Effector memory CD4-positive, alpha-beta T cell (primary cell): ENCODE data around the gene RIPPLY2.
A peak's percentile ranks its signal among the peaks of the same experiment; 100 is the strongest.

Experiments used
- DNase-seq, 3 donors: peaks; one replicate each; pipeline ENCODE4 v3.0.0-alpha.2; 2020
- H3K27ac ChIP-seq: 2 replicates; pipeline ENCODE4 v1.7.0; 2013; ENCODE audit warnings: mild to moderate bottlenecking, low read length, moderate library complexity; ENCODE audit not compliant: insufficient read depth, poor library complexity, severe bottlenecking
- H3K27me3 ChIP-seq: replicated peaks from 2 replicates; pipeline ENCODE4 v1.7.0; 2013; ENCODE audit warnings: mild to moderate bottlenecking, low read length; ENCODE audit not compliant: insufficient read depth, control insufficient read depth, poor library complexity, severe bottlenecking
- H3K36me3 ChIP-seq: 2 replicates; pipeline ENCODE4 v1.7.0; 2013; ENCODE audit warnings: mild to moderate bottlenecking, low read length, moderate library complexity; ENCODE audit not compliant: control insufficient read depth, insufficient read depth
- H3K4me1 ChIP-seq: 2 replicates; pipeline ENCODE4 v1.7.0; 2013; ENCODE audit warnings: low read length, mild to moderate bottlenecking; ENCODE audit not compliant: control insufficient read depth, insufficient read depth, poor library complexity, severe bottlenecking
- H3K4me3 ChIP-seq: 2 replicates; pipeline ENCODE4 v1.7.0; 2013; ENCODE audit warnings: low read length, low read depth, mild to moderate bottlenecking; ENCODE audit not compliant: insufficient read depth, poor library complexity, severe bottlenecking
- H3K9me3 ChIP-seq: 2 replicates; pipeline ENCODE4 v1.7.0; 2013; ENCODE audit warnings: mild to moderate bottlenecking, low read length, moderate library complexity; ENCODE audit not compliant: control insufficient read depth

The RIPPLY2 gene

DNA sequence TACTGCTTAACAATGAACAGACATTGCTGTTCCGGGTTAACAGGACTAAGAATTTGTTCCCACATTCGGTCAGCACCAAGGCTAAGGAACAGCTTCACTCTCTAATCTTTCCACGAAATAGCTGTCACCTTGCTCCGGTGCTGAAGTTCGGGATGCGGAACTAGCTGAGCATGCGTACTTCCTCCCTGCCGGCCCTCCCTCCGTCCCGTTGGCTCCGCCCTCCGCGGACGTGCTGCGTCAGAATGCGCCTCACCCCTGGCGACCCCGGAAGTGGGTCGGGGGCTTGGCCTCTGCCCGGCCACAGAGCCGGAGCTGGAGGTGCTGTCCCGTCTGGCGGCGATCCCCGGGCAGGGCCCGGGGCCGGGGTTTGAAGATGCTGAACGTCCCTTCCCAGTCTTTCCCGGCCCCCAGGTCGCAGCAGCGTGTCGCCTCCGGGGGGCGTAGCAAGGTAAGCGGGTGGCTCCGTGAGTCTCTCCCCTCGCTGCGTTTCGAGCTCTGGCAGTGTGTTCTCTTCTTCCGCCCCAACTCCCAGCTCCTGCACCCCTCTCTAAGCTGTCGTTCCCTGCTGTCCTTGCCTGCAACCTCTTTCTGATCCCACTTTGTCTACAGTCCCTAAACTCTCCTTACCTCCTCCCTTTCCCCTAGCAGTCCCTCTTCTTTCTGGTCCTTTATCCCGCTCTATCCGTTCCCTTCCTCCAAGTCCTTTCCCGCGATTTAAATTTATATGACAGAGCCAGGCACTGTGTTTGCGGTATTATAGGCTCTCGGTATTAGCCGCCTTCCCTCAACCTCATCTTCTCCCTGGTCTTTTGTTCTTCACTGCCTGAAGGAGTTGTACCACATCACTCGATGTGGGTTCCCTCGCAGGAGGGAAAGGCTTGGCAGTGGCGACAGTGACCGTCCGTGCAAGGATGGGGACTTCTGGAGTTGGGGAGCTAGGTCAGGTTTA lies 6.5 kb downstream of the RIPPLY2 start, which contains the start of gene CYB5R4:
Gene CYB5R4 (plus strand): TSS at position 280 of the 949 bp plus-strand sequence. CDS start 94 bp downstream, at position 374.
- peak; percentile 83 to 90 (median 88) for DNase-seq
- Histone ChIP-seq H3K27ac (peak within 1 kb of the TSS; percentile 70), H3K4me3 (peak within 1 kb of the TSS; percentile 83), H3K36me3 (peaks cover under 1% of the 10 kb centered on the region), H3K27me3 (peaks cover 2% of the 10 kb centered on the region), H3K9me3 (no peaks in the 10 kb centered on the region), H3K4me1 (peaks cover 18% of the 10 kb centered on the region)

DNA sequence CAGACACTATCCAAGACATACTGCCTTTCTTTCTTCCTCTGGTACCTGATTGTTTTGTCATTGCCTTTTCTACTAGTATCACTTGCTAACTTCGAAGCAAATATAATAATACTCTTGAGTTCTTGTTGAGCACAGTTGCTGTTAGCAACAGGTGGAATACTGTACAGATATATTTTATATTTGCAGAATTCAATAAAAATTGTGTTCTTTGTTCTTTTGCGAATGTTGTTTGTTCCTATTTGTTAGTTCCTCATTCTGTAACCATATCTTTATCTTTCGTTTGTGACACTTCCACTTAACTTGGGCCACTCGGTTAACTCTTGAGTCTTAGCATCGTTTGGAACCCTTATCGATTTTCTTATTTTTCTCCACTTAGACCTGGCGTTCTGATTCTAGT lies 7.2 kb downstream of the RIPPLY2 start:
- Histone ChIP-seq H3K4me1 (peaks cover 18% of the 10 kb centered on the region), H3K36me3 (peaks cover 7% of the 10 kb centered on the region), H3K27me3 (no peaks in the 10 kb centered on the region), H3K27ac (peak overlapping the region; percentile 70), H3K4me3 (peak overlapping the region; percentile 83), H3K9me3 (no peaks in the 10 kb centered on the region)
- DNase-seq, result no peak

DNA sequence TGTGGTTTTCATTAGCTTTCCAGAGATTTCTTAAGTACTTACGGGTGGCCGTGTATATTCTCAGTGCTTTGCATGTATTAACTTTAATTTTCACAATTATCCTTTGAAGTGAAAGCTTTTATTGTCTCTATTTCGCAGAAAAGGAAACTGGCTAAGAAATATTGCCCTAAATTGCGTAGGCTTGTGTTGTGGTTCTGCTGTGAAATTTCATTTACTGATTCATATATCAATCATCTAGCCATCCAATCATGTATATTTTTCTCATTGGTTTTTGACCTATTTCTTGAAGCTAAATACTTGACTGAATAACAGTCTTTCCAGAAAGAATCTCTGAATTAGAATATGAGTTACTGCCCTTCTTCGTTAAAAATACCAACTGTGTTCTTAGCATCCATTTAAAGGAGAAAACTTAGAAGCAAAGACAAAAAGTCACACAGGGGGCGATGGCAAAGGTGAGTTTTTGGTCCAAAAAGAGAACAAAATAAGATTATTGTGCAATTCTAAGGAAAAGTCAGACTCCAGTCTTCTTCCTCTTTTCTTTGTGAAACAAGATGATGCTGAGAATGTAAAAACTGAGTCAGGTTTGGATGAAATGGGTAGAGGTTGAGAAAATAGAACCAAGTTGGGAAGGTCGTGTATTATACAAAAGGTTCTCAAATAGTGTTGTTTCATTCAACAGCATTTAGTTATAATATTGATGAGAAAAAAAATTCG lies 7.8 kb downstream of the RIPPLY2 start:
- Histone ChIP-seq H3K4me1 (peaks cover 18% of the 10 kb centered on the region), H3K4me3 (peak overlapping the region; percentile 83), H3K9me3 (no peaks in the 10 kb centered on the region), H3K27ac (no peak overlapping the region), H3K36me3 (peaks cover 12% of the 10 kb centered on the region), H3K27me3 (no peaks in the 10 kb centered on the region)
- no peak for DNase-seq

DNA sequence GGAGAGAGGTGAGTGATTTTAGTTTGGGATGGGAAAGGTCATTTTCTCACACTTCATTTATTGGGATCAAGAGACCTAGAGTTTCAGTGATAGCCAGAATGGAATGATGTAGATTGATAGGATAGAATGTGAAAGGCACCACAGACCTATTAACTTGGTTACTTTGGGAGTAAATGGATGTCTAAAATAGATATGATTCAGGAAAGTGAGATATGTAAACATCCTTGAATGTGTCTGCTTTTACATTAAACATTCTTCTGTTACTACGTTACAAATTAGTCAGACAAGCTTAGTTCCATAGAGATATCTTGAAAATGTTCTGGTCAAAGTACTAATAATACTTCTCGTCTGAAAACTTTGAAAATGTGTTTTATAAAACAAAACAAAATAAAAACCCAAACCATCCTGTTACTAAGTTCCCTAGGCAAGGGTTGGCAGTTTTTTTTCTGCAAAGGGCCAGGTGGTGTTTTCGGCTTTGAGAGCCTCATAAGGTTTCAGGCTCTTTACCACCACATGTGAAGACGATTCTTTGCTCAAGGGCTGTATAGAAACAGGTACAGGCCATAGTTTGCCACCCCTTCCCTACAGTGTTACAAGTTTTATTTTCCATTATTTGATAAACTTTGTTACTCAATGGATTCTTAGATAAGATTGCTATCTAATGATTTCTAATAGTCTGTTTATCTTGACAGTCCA lies 9.8 kb downstream of the RIPPLY2 start:
- H3K9me3 ChIP-seq, result no peaks in the 10 kb centered on the region
- H3K36me3 ChIP-seq, result peaks cover 30% of the 10 kb centered on the region
- DNase-seq, result no peak
- no peak overlapping the region for H3K4me3 ChIP-seq
- H3K27me3 ChIP-seq, result no peaks in the 10 kb centered on the region
- peaks cover 18% of the 10 kb centered on the region for H3K4me1 ChIP-seq
- no peak overlapping the region for H3K27ac ChIP-seq

DNA sequence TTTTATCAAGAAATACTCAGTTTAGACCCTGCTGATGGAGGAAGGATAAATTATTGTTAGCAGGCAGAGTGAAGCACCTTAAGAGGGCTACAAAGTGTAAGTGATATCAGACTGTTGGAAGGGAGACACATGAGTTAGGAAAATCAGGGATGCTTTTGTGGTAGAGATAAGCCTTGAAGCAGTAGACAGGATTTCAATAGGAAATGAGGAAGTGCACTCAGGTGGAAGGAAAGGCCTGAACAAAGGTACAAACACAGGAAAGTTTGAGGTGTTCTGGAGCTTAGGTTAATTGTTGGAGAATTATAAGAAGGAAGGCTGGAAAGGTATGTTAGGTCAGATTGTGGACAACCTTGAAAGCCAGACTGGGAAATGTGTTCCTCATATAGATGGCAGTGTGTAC lies 13.9 kb downstream of the RIPPLY2 start:
- Histone ChIP-seq H3K27me3 (no peaks in the 10 kb centered on the region), H3K27ac (no peak overlapping the region), H3K36me3 (peaks cover 30% of the 10 kb centered on the region), H3K4me3 (no peak overlapping the region), H3K9me3 (no peaks in the 10 kb centered on the region), H3K4me1 (peaks cover 2% of the 10 kb centered on the region)
- DNase-seq, result no peak

DNA sequence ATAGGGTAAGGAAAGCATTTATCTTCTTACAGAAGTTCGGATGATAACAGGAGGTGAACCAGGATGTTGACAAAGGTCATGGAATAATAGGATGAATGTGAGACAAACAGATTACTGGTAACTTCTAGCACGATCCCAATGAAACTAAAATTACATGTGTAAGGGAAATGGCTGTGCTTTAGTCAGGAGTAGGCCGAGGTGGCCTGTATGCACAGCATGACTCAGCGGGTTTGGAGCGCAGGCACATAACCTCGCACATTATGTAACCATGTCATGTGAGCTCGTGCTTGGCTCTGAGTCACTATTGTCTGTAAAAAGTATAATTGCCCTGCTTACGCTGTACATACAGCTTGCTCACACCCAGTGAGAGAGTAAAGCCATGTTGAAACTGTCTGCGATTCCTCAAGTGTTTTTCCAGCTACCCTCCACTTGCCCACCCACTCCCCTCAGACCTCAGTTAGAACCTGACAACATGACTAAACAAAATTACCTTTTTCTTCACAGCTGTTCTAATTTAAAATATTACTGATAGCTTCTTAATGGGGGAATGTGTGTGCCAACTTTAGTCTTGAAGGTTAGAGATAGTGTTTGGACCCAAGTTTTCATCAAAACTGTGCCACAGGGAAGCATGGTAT lies 14.5 kb downstream of the RIPPLY2 start:
- H3K27me3 ChIP-seq, result no peaks in the 10 kb centered on the region
- no peak overlapping the region for H3K27ac ChIP-seq
- no peaks in the 10 kb centered on the region for H3K4me1 ChIP-seq
- H3K36me3 ChIP-seq, result peaks cover 30% of the 10 kb centered on the region
- no peak overlapping the region for H3K4me3 ChIP-seq
- H3K9me3 ChIP-seq, result no peaks in the 10 kb centered on the region
- DNase-seq, result no peak

DNA sequence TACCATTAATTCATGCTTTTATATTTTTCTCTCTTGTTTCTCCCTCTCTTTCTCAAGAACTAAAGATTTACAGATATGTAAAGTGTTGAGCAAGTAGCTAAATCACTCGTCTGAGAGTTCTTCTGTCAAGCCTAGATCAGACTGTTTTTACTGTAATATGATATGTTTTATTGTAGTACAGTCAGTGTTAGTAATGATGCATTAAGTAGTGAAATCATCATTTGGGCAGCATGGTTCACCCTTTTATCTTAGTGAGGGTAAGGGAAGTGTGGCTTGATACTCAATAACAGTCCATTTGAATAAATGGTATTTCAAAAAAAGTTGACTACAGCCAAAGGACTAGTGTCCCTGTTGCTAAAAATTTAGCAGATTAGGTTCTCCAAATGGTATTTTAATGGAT lies 15.5 kb downstream of the RIPPLY2 start:
- no peak for DNase-seq
- no peaks in the 10 kb centered on the region for H3K9me3 ChIP-seq
- H3K4me1 ChIP-seq, result no peaks in the 10 kb centered on the region
- H3K27ac ChIP-seq, result no peak overlapping the region
- no peak overlapping the region for H3K4me3 ChIP-seq
- H3K36me3 ChIP-seq, result peaks cover 30% of the 10 kb centered on the region
- H3K27me3 ChIP-seq, result no peaks in the 10 kb centered on the region

DNA sequence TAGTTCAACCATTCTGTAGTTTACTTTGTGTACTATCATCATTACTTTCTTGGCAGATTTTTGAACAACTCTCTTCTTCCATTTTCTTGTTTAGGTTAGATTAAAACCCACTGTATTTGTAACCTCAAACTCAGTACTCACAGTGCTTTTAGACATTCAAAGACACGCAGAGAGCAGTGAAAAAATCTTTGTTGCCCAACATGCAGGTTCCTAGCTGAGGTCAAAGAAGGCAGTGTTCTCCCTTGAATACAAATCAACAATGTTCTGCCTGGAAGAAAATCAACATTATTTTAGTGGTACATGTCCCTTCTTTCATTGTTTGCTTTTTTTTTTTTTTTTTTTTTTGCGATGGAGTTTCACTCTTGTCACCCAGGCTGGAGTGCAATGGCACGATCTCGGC lies 17.5 kb downstream of the RIPPLY2 start:
- Histone ChIP-seq H3K27ac (no peak overlapping the region), H3K4me1 (no peaks in the 10 kb centered on the region), H3K9me3 (no peaks in the 10 kb centered on the region), H3K36me3 (peaks cover 20% of the 10 kb centered on the region), H3K27me3 (no peaks in the 10 kb centered on the region), H3K4me3 (no peak overlapping the region)
- no peak for DNase-seq

DNA sequence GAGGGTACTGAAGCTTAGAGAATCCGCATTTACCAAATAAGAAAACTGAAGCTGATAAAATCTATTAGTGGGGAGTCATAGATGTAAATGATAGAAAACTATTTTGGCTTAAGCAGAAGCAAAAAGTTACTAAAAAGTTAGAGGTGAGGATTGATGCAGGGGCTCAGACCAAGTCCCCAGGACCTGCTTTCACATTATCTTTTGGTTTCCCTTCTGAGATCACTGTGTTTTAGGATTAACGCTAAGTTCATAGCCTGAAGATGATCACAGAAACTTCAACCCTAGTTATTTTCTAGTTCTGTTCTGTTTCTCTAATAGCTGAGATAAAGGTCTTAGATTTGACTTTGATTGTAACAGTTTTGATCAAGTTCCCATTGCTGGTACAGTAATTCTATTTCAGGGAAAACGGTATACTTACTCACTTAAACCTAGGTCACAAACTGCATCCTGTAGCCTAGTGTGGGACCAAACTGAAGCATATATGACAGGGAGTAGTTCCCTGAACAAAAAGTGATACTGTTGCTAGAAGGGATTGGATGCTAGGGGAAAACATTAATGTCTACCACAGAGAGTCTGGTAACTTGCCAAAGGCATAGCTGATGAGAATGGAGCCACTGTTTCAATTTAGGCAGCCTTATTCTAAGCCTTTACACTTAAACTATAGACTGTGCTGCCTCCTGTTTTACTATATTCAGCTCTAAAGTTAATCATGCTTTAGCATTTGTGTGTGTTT lies 19.4 kb downstream of the RIPPLY2 start:
- Histone ChIP-seq H3K4me3 (no peak overlapping the region), H3K9me3 (no peaks in the 10 kb centered on the region), H3K36me3 (peaks cover 2% of the 10 kb centered on the region), H3K4me1 (no peaks in the 10 kb centered on the region), H3K27ac (no peak overlapping the region), H3K27me3 (no peaks in the 10 kb centered on the region)
- no peak for DNase-seq
